Sciatic nerve (tissue), 2 donors: ENCODE results near the gene HOXA2. TPM values are rescaled to one million over a fixed set of nuclear protein-coding genes. Genes with fewer than 3 reads are reported as not detected.

Experiments
- ATAC-seq: fragments of 200-7000 bp; cut with Tn5 transposase; one replicate; pipeline ENCODE4 v1.9.1; 2020; ENCODE audit warnings: mild to moderate bottlenecking, moderate library complexity
- DNase-seq: peaks from one replicate; pipeline ENCODE4 v3.0.0-alpha.2; 2020; ENCODE audit warnings: low spot score
- intact Hi-C: fragments of 100-400 bp; cut with DNase I; formaldehyde crosslinking; loops from one replicate; pipeline ENCODE4 v1.14.2; 2022
- total RNA-seq: library from RNA; stranded (reverse); fragmentation: NEBNext Ultra II Directional; extraction: Animal tissue kit (Norgen Biotek cat#: 25700); gene quantifications from one replicate; pipeline ENCODE4 v1.2.1, GENCODE V29; 2021
- donor health status: DM: no; HTN: no; CAD: no.
- donor health status: DM: no; HTN: no; CAD: no.

Gene HOXA2
- total RNA-seq, 1 donor from 2014 or later, result 3.9 TPM

DNA sequence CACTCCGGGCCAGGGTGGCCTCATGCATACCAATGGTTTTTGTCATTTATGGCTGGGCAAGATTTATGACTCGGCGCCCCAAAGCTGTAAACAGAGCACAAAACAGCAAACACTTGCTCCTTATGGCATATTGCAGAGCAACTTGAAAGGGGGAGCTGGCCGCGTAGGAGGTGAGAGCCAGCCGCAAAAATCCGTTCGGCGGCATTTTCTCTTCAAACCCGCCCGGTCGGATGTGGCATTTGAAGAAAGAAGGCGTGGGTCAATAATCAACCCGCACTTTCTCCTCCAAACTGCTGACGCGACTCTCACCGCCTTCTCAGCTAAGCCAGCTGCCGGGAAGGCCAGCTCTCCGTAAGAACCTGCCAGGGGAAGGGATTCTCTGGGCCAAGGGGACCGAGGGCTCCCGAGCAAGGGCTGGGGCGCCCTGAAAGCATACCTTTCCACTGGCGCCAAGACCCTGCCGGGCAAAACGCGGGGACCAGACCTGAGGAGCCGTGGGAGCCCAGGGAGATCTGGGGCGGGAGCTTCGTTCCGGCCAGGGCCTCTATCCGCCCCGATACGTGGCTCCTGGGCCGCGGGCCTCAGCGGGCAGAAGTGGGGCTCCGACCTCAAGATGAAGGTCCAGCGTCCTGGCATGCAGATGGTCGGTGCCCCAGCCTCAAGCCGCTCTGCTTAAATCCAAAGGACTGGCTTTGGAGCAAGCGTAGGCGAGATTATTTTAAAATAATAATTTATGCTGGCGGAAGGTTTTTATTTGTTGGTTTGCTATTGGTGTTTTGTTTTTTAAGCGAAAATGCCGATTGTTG, 12.9 kb upstream of the HOXA2 start:
- peak; percentile 66 for DNase-seq
- intact Hi-C loops, result no loop called here
- no peak for ATAC-seq

DNA sequence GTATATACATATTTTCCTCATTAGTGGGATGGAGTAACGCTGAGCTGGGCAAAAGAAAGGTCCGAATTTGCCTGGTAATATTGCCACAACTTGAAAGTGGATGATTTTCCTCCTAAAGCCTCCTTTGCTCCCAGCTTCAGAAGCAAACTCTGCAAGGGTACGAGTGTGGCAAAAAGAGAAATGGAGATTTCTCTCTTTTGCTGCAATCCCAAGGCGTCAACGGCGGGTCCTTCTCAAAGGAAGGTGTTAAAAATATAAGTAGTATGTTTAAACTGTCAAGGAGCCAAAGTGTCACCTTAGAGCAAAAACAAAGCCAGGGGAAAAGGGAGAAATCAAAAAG, 12.4 kb upstream of the HOXA2 start:
- DNase-seq, result no peak
- no peak for ATAC-seq
- intact Hi-C loops, result no loop called here

DNA sequence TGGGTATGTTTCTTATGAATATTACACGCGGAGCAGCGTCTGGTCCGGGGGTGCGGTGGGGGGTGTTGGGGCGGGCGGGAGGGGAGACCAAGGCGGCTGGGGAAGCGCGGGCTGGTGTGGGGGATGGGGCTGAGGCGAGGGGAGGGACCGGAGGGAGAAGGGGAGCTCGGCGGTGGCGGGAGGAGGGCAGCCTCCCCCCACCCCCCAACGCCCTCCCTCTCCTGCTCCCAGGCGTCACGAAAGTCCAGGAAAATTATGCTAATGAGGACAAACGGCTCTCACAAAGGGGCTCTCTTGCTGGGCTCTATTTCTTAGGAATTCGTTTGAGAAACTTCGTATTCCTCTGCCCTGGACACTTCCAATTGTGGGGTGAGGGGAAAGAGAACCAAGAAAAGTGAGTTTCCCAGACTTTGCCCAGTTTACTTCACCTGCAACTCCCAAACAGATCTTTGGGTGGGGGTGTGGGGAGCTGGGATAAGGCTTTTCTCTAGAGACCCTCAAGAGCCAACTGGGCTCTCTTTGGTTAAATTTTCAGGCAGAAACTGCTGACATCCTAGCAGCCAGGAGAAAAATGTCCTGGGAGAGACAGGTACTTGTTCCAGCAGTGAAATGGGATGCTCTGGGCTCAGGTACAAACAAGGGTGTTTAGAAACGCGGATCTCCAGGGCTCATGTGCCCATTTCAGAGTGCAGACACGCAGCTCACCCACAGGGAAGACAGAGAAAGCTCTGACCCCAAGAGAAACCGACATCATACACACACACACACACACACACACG, 11.7 kb upstream of the HOXA2 start:
- peak; percentile 79 for DNase-seq
- intact Hi-C loops, result no loop called here

DNA sequence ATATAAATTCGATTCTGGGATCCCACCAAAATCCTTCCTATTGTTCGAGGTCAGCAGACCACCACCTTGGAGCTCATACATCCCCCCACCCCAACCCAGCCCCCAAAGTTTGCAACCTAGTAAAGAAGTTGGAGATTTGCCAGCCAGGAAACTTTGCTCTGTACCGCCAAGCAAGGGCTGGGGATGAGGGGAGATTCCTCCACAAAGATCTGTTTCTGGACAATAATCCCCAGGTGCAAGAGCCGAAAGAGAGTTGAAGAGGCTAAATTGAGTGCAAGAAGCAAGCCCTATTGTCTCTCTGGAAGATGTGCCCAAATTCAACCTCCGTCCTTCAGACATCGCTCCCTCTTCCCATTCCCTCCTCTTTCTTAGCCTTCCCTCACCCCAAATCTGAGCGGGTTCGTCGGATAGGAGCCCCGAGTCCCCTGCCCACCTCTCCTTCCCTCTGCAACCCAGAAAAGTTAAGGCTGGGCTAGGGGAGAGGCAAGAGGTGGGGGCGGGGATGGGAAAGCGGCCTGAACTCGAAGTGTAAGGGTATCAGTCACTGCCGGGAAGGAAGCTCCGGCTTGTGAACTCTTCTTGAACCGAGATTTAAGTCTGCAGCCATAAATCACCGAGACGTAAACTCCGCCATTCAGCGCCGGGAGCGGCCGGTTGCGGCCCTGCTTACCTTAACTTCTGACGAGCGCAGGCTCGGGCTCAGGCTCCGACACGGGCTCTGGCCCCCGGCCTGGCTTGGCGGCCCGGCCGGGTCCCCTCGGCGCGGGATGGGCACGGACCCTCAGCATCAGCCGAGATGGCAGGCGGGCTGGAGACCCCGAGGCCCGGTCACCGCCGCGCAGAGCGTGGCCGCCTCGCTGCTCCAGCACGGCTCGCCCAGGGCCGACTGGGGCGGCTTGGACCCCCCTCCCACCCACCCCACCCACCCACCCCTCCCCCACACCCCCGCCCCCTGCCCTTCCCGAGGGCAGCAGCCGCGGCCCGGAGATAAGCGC, 10.8 kb upstream of the HOXA2 start:
- ATAC-seq, result peak; percentile 3
- intact Hi-C loops, result no loop called here
- DNase-seq, result peak; percentile 80

More for the DNA sequence above, 11.7 kb upstream of the HOXA2 start:
- peak; percentile 55 for ATAC-seq

DNA sequence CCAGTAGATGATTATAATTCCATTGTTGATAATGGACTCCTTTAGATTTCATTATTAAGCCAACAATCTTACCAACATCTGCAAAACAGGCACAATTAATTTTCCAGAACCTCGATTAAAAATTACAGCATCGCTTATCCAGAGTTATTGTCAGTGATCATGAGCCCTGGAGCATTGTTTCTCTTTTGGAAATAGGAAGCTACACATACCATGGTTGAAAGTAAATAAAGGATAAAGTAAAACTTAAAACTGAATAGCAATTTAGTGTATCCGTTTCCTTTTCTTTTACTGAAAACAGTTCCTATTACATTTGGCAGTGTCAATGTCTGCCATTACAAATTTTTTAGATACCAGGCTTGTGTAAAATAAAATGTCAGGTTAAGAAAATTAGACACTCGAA, 9.9 kb upstream of the HOXA2 start:
- no peak for DNase-seq
- ATAC-seq, result no peak
- intact Hi-C loops, result no loop called here

DNA sequence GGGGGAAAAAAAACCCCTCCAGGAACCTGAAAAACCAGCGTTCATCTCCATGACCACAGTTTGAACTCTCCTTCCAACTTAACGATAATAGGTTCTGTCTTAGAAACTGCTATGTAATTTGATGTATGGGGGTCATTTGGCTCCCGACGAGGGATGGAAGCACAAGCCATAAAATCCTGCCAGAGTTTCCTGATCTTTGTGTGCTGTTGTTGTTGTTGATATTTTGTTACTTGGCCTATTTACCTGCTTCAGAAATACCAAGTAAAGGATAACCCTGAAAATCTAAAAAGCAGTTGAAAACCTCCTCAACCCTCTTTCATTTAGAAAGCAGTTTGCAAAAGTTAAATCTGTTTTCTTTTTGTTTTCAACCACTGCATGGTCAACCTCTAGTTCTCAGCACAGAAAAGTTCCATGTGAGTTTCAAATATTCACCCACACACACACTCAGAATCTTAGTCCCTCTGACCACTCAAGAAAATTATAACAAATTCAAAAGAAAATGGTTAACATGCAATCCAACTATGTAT, 9.3 kb upstream of the HOXA2 start:
- intact Hi-C loops, result no loop called here
- DNase-seq, result no peak
- no peak for ATAC-seq

DNA sequence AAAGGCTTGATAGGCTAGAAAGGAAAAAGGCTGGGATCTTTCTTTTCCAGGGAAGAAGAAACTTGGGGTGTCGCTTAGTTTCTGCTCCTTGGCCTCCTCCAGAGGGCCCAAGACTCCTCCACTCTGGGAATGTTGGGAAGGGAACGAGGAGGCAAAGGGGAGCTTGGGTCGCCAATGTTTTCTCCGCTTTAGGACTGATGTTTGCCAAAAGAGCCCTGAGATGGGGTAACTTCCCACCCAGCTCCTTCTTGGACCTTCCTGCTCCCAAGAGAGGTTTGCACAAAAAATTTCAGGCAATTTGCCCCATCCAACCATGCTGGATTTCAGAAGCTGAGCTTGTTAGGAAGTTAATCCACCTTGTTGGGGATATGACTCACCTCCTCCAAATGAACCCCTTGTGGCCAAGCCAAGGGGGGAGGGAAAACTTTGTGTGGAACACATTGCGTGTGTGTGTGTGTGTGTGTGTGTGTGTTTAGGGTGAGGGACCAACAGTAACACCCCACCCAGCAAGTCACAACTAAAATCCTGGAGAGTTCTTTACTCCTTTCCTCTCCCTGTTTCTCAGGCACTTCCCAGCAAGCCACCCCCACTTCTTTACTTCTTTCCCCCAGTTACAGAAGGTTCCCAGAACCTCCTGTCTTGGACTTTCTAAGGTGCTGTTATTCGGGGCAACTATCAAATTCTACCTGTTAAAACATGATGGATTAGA, 8.7 kb upstream of the HOXA2 start:
- peak; percentile 70 for DNase-seq
- intact Hi-C loops, result no loop called here
- ATAC-seq, result peak; percentile 46

DNA sequence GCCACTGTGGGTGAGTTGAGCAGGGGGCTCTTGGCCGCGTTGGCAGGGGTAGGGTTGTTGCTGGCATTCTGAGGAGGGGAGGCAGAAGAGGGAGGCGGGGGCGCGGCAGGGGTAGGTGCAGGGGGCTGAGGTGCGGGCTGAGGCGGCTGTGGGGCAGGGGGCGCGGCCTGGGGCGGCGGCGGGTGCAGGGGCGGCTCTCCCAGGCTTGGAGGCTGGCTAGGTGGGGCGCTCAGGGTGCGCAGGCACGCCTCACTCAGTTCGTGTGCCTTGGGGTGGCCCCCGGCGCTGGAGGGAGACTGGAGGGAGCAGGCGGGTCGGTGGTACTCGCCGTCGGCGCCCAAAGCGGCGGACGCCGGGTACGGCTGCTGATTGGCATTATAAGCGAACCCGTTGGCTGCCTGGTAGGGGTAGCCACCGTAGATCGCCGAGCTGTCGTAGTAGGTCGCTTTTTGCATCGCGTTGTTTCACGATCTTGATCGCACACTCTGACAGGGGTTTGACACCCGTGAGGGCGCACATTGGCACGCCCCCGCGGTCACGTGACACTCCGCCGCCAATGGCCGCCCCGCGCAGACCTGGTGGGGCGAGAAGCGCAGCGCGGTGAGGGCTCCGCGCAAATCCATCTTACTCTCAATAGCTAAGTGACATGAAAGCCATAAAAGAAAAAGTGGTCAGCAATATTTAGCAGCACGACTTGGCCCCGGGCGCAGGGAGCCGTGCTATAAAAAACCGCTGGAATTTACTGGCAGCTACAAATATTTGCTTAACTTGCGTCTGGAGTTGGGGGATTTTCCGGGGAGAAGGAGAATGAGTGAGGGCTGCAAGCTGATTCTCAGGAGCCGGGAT, 7.9 kb upstream of the HOXA2 start:
- ATAC-seq (peak; percentile 68), DNase-seq (peak; percentile 86)
- intact Hi-C loops, result no loop called here

DNA sequence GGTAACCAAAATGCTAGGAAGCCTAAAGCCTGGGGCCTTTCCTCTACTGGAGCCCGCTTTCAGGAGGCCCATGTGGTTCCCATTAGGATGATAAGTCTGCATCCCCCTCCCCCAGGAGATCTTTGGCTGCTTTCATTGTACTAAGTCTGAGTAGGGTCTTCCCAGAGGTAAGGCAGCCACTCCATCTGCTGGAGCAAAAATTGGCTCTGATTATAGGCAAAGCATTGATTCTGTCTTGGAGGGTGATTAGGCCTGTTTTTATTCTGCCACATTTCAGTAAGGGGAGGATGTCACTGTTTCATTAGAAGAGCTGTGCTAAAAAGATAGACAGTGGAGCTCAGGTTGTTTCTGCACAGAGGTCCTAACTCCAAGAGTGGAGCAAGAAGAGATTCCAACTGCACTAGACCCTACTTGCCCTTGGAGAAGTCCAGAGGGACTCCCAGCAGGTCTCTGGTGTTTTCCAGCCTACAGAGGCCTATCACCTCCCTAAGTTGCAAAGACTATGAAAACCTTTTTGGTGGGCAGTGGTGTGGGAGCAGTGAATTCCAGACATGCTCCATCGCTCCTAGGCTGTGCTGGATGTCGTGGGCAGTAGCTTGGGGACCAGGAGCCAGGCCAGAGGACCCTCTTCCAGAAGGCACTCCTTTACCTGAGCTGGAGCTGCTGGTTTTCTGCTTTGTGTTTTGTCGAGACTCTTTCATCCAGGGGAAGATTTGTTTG, 7.1 kb upstream of the HOXA2 start:
- intact Hi-C loops, result no loop called here
- ATAC-seq, result no peak
- DNase-seq, result no peak

DNA sequence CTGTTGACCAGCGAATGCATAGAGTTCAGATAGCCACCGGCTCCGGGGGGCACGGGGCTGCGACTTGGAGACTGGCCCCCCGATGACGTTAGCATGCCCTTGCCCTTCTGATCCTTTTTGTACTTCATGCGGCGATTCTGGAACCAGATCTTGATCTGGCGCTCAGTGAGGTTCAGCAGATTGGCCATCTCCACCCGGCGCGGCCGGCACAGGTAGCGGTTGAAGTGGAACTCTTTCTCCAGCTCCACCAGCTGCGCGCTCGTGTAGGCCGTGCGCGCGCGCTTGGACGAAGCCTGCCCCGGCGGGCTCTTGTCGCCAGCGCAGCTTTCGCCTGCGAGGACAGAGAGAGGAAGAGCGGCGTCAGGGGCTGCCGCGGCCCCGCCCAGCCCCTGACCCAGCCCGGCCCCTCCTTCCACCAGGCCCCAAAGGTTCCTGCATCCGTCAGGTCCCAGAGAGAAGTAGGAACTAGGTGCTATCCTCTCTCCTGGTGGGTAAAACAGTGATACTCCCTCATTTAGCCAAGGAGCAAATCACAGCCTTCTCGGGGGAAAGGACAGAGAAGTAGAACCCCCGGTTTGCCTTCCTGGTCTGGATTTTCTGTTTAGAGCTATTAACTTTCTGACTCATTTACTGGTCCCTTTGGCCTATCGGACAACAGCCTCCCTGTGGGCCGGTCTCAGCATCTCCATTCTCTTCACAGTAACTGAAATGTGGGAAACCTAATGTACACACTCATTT, 6.1 kb upstream of the HOXA2 start:
- intact Hi-C loops, result no loop called here
- ATAC-seq (peak; percentile 54), DNase-seq (peak; percentile 76)

DNA sequence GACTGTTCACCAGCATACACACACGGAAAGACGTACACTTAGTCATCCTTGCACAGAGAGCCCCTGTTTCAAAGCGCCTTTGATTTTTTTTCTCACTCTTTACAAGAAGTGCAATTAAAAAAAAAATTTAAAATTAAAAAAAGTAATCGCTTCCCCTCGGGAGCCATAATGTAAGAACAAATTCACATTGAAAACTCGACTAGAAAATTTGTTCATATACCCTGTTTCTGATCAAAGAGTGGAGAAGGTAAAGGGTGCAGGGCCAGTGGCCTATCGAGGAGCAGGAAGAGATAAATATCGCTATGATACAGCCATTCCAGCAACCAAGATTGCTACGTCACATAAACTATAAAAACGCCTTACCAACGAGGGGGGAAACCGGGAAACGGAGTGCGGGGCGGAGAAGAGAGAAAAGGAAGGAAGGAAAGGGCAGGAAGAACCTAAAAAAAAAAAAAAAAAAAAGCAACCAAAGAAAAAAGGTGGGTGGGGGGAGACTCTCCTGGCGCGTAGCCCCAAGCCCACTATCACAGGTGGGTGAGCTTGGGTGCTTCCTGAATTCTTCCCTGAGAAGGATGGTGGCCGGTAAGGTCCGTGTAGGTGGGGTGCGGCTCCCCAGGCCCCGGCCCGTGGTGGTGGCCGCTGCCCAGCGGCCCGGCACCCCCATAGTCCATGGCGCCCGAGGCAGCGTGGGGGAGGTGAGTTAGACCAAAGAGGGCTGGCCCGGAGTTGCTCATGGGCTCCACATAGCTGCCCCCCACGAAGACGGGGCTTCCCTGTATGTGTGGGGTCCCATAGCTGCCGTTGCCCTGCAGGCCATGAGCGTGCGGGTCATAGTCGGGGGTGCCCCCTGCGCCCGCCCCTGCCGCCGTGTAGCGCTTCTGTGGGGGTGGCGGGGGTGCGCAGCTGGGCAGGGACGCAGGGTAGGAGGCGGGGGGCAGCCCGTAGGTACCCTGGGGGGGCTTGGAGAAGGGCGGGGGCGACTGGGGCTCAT, 5.2 kb upstream of the HOXA2 start:
- intact Hi-C loops, result no loop called here
- DNase-seq (peak; percentile 57), ATAC-seq (peak; percentile 2)

DNA sequence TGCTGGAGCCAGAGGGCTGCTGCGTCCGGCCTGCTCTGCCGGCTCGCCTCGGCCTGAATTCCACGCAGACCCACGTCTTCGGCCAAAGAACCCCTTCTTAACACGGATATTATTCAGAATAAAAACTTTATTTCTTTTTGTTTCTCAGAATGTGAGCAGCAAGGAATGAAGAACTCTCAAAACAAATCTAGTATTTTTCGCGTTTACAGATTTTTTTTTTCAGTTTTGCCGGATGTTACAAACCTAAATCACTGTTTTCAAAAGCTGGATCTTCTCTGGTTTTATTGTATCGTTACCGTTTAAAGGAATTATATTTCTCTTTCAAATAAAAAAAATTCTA, 4.4 kb upstream of the HOXA2 start:
- DNase-seq (no peak), ATAC-seq (no peak)
- intact Hi-C loops, result no loop called here

DNA sequence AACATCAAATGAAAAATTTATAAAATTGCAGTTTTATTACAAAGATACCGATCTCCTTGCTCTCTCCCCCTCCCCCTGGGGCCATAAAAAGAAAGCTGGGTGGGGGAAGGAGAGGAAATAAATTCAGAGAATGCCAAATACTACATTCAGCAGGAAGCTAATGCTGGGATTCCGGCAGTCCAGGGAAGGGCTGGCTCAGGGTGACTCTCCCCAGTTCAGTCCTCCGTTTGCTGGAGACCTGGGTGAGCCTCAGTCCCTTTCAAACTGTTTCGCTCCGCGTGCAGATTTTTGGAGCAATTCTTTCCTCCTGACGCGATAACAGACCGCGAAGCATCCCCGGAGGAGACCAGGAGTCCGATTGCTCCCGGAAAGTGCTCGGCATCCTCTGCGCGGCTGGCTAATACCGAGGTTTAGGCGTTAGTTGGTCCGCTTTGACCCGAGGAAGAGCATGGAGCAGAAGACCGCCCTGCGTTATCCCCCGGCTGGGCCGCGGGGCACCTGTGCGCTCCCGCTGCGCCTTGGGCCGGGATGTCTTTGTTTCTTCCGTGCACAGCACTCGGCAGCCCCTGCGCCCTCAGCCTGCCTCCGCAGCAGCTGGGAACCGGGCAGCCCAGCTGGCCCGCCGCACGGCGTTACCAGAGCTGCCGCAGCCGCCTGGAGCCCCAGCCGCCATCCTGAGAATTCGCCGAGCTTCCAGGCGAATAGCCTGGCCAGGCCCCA, 3.9 kb upstream of the HOXA2 start:
- intact Hi-C loops, result no loop called here
- peak; percentile 59 for DNase-seq
- peak; percentile 11 for ATAC-seq

DNA sequence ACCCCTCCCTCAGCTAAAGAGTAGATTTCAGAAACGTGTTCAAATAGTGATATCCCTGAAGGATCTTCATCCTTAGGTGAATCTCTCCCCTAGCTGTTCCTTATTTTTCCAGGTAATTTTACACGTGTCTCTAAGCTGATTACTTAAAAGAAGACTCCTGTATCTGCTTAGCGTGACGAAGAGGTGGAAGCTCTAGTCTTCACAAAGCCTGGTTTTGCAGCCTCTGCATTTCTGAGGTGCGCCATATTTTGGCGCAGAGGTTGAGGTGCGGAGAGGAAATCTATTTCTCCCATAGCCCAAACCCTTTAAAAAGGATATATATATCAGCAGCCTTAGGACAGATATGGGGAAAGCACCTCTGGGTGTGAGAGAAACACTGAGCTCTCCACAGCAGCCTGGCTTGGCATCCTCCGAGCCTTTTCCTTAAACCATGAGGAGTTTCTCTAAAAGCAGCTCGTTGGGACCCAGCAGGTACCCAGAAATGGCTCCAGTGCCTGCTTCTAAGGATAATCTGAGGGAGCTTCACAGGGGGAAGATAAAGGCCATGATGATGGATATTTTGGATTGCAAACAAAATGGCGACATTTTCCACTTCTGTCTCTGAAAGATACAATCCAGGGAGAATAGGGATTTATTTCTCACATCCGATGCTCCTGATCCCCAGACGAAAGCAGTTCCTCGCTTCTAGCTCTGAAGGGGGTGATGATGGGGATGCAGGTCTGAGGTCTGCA, 3.0 kb upstream of the HOXA2 start:
- intact Hi-C loops, result no loop called here
- DNase-seq, result no peak
- no peak for ATAC-seq
